ENCODE data around the gene CLCNKB.

CLCNKB gene

DNA sequence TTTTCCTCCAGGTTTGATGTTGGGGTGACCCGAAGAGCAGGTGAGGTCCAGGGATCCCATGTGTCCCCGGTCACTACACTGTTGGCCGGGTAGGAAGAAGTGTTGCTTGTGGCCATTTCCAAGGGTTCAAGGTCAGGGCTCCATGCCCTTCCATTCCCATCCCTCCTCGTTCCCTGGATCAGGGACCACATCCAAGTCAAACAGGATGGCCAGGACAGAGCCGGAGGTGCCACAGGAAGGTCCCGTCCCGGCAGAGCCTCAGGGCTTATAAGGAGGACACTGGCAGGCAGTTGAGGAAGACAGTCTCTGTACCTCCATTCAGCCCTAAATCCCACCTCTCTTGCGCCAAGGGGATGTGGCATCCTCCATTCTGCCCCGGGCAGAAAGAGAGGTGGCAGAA, 51.9 kb downstream of the CLCNKB start (continued):
- TF ChIP-seq TOX (CRISPR knock-in tag; IDR thresholded peaks at IDR 0.05; ENCODE audit: borderline replicate concordance) (no peak), BACH2 (CRISPR knock-in tag; IDR thresholded peaks at IDR 0.05; ENCODE audit: borderline replicate concordance) (no peak), ZFP3 (CRISPR knock-in tag; IDR thresholded peaks at IDR 0.05) (no peak), ZNF70 (CRISPR knock-in tag; IDR thresholded peaks at IDR 0.05) (no peak), SNAI2 (CRISPR knock-in tag; IDR thresholded peaks at IDR 0.05) (no peak), OSR1 (CRISPR knock-in tag; IDR thresholded peaks at IDR 0.05) (no peak), ESRRG (CRISPR knock-in tag; IDR thresholded peaks at IDR 0.05) (no peak), TCF4 (CRISPR knock-in tag; IDR thresholded peaks at IDR 0.05; ENCODE audit: borderline replicate concordance) (no peak), ZNF8 (CRISPR knock-in tag; IDR thresholded peaks at IDR 0.05) (no peak)
- TF ChIP-seq, protein P1, sequence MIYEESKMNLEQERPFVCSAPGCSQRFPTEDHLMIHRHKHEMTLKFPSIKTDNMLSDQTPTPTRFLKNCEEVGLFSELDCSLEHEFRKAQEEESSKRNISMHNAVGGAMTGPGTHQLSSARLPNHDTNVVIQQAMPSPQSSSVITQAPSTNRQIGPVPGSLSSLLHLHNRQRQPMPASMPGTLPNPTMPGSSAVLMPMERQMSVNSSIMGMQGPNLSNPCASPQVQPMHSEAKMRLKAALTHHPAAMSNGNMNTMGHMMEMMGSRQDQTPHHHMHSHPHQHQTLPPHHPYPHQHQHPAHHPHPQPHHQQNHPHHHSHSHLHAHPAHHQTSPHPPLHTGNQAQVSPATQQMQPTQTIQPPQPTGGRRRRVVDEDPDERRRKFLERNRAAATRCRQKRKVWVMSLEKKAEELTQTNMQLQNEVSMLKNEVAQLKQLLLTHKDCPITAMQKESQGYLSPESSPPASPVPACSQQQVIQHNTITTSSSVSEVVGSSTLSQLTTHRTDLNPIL (CRISPR knock-in tag; IDR thresholded peaks at IDR 0.05; ENCODE audit: low read depth) = no peak

DNA sequence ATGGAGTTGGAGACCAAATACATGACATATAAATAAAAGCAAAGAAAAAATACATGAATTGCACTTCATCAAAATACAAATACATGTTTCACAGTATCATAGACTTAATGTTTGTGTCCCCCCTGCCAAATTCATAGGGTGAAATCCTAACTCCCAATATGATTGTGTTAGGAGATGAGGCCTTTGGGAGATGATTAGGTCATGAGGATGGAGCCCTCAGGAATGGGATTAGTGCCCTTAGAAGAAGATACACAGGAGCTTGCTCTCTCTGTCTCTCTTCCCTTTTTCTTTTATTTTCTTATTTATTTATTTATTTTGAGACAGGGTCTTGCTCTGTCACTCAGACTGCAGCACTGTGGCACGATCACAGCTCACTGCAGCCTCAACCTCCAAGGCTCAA, 55.8 kb downstream of the CLCNKB start:
- ATAC-seq = no peak
- TF ChIP-seq, protein P2, sequence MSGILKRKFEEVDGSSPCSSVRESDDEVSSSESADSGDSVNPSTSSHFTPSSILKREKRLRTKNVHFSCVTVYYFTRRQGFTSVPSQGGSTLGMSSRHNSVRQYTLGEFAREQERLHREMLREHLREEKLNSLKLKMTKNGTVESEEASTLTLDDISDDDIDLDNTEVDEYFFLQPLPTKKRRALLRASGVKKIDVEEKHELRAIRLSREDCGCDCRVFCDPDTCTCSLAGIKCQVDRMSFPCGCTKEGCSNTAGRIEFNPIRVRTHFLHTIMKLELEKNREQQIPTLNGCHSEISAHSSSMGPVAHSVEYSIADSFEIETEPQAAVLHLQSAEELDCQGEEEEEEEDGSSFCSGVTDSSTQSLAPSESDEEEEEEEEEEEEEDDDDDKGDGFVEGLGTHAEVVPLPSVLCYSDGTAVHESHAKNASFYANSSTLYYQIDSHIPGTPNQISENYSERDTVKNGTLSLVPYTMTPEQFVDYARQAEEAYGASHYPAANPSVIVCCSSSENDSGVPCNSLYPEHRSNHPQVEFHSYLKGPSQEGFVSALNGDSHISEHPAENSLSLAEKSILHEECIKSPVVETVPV (CRISPR knock-in tag; IDR thresholded peaks at IDR 0.05) = no peak
- TF ChIP-seq SNAI2 (CRISPR knock-in tag; IDR thresholded peaks at IDR 0.05) = no peak
- TF ChIP-seq ZNF565 (CRISPR knock-in tag; conservative IDR thresholded peaks at IDR 0.05; ENCODE audit: low read depth) = no peak
- TF ChIP-seq ISL1 (CRISPR knock-in tag; IDR thresholded peaks at IDR 0.05) = no peak
- TF ChIP-seq, protein P3, sequence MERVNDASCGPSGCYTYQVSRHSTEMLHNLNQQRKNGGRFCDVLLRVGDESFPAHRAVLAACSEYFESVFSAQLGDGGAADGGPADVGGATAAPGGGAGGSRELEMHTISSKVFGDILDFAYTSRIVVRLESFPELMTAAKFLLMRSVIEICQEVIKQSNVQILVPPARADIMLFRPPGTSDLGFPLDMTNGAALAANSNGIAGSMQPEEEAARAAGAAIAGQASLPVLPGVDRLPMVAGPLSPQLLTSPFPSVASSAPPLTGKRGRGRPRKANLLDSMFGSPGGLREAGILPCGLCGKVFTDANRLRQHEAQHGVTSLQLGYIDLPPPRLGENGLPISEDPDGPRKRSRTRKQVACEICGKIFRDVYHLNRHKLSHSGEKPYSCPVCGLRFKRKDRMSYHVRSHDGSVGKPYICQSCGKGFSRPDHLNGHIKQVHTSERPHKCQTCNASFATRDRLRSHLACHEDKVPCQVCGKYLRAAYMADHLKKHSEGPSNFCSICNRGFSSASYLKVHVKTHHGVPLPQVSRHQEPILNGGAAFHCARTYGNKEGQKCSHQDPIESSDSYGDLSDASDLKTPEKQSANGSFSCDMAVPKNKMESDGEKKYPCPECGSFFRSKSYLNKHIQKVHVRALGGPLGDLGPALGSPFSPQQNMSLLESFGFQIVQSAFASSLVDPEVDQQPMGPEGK (CRISPR knock-in tag; IDR thresholded peaks at IDR 0.05; ENCODE audit: borderline replicate concordance) = no peak
- no peak for TF ChIP-seq ZC3H10 (CRISPR knock-in tag; IDR thresholded peaks at IDR 0.05)
- TF ChIP-seq, protein P4, sequence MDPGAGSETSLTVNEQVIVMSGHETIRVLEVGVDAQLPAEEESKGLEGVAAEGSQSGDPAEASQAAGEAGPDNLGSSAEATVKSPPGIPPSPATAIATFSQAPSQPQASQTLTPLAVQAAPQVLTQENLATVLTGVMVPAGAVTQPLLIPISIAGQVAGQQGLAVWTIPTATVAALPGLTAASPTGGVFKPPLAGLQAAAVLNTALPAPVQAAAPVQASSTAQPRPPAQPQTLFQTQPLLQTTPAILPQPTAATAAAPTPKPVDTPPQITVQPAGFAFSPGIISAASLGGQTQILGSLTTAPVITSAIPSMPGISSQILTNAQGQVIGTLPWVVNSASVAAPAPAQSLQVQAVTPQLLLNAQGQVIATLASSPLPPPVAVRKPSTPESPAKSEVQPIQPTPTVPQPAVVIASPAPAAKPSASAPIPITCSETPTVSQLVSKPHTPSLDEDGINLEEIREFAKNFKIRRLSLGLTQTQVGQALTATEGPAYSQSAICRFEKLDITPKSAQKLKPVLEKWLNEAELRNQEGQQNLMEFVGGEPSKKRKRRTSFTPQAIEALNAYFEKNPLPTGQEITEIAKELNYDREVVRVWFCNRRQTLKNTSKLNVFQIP (CRISPR knock-in tag; IDR thresholded peaks at IDR 0.05; ENCODE audit: borderline replicate concordance, low read depth) = no peak
- no peak for TF ChIP-seq TCF4 (CRISPR knock-in tag; IDR thresholded peaks at IDR 0.05; ENCODE audit: borderline replicate concordance)
- TF ChIP-seq ESRRG (CRISPR knock-in tag; IDR thresholded peaks at IDR 0.05) = no peak
- TF ChIP-seq ZFP3 (CRISPR knock-in tag; IDR thresholded peaks at IDR 0.05) = no peak
- TF ChIP-seq BACH2 (CRISPR knock-in tag; IDR thresholded peaks at IDR 0.05; ENCODE audit: borderline replicate concordance) = no peak
- no peak for TF ChIP-seq PPARA (CRISPR knock-in tag; IDR thresholded peaks at IDR 0.05; ENCODE audit: borderline replicate concordance)
- TF ChIP-seq ZNF70 (CRISPR knock-in tag; IDR thresholded peaks at IDR 0.05) = no peak
- TF ChIP-seq ARNTL (CRISPR knock-in tag; IDR thresholded peaks at IDR 0.05; ENCODE audit: borderline replicate concordance, low read depth) = no peak
- TF ChIP-seq CSDC2 (CRISPR knock-in tag; IDR thresholded peaks at IDR 0.05) = no peak
- TF ChIP-seq, protein P5, sequence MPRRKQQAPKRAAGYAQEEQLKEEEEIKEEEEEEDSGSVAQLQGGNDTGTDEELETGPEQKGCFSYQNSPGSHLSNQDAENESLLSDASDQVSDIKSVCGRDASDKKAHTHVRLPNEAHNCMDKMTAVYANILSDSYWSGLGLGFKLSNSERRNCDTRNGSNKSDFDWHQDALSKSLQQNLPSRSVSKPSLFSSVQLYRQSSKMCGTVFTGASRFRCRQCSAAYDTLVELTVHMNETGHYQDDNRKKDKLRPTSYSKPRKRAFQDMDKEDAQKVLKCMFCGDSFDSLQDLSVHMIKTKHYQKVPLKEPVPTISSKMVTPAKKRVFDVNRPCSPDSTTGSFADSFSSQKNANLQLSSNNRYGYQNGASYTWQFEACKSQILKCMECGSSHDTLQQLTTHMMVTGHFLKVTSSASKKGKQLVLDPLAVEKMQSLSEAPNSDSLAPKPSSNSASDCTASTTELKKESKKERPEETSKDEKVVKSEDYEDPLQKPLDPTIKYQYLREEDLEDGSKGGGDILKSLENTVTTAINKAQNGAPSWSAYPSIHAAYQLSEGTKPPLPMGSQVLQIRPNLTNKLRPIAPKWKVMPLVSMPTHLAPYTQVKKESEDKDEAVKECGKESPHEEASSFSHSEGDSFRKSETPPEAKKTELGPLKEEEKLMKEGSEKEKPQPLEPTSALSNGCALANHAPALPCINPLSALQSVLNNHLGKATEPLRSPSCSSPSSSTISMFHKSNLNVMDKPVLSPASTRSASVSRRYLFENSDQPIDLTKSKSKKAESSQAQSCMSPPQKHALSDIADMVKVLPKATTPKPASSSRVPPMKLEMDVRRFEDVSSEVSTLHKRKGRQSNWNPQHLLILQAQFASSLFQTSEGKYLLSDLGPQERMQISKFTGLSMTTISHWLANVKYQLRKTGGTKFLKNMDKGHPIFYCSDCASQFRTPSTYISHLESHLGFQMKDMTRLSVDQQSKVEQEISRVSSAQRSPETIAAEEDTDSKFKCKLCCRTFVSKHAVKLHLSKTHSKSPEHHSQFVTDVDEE (CRISPR knock-in tag; IDR thresholded peaks at IDR 0.05) = no peak
- TF ChIP-seq OSR1 (CRISPR knock-in tag; IDR thresholded peaks at IDR 0.05) = no peak
- no peak for TF ChIP-seq ZFP30 (CRISPR knock-in tag; IDR thresholded peaks at IDR 0.05)
- no peak for TF ChIP-seq GLIS3 (CRISPR knock-in tag; IDR thresholded peaks at IDR 0.05)

DNA sequence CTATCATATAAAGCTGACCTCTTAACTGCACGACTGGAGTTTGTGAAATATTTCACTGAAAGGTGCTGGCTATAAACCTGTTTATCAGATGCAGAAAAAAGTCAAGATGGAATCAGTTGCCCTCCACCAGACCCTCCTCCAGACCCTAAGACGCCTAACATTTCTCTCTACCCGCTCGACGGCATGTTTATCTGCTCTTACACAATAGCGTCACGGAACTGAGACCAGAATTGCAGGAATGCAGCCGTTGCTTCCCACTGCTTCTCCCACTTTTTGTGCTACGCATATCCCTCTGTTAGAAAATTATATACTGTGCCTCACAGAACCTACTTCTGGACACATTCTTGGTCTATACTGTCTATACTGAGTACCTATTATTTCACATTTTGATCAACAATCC, 58.0 kb downstream of the CLCNKB start:
- no peak for ATAC-seq
- no peak for TF ChIP-seq ESRRG (CRISPR knock-in tag; IDR thresholded peaks at IDR 0.05)
- TF ChIP-seq SNAI2 (CRISPR knock-in tag; IDR thresholded peaks at IDR 0.05) = no peak
- TF ChIP-seq BACH2 (CRISPR knock-in tag; IDR thresholded peaks at IDR 0.05; ENCODE audit: borderline replicate concordance) = no peak
- no peak for TF ChIP-seq OSR1 (CRISPR knock-in tag; IDR thresholded peaks at IDR 0.05)
- TF ChIP-seq, protein P1 (CRISPR knock-in tag; IDR thresholded peaks at IDR 0.05; ENCODE audit: low read depth) = no peak
- TF ChIP-seq ZNF8 (CRISPR knock-in tag; IDR thresholded peaks at IDR 0.05) = no peak
- no peak for TF ChIP-seq ZFP30 (CRISPR knock-in tag; IDR thresholded peaks at IDR 0.05)
- no peak for TF ChIP-seq ISL1 (CRISPR knock-in tag; IDR thresholded peaks at IDR 0.05)
- TF ChIP-seq ARNTL (CRISPR knock-in tag; IDR thresholded peaks at IDR 0.05; ENCODE audit: borderline replicate concordance, low read depth) = no peak
- TF ChIP-seq, protein P4 (CRISPR knock-in tag; IDR thresholded peaks at IDR 0.05; ENCODE audit: borderline replicate concordance, low read depth) = no peak
- TF ChIP-seq ZNF70 (CRISPR knock-in tag; IDR thresholded peaks at IDR 0.05) = no peak
